Measurements from ENCODE around the gene NENF.
"Not testable (repeated sequence)": the region's sequence is repeated elsewhere in the genome, so short reads cannot be mapped to it uniquely, and the experiment has no call there.

The NENF gene

DNA sequence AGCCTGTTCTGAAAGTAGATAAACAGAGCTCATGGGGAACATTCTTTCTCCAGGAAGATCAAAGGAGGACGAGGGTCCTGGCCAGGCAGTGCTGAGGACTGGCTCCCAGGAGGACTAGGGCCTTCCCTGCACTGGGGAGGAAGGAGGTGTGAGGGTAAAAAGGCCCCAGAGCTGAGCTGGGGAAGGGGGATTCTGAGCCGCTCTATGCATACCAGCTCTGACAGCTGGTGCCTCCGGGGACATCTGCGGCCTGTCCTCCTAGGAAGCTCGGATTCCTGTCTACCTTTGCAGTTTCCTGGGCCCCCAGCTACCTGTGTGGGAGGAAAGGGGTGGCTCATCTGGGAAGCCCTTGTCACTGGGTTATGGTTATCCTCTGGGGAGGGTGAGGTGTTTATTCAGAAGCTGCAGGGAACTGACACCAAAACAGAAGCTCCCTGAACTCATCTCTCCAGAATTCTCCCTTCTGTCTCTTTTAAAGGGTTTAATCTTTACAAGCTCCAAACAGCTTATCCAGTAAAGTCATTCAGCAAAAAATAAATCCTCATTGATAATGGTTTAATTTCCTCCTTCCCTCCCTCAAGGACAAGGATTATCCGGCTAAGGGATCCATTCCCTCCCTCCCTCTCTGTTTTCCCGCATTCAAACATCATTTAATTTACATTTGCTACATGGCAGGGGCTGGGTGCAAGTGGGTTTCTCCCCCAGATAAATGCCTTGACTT, 31.0 kb downstream of the NENF start:
- Histone ChIP-seq H3K4me3 (ENCODE audit: low read length) (no peak overlapping the region), H3K36me3 (ENCODE audit: insufficient read depth, low read length) (no peaks in the 10 kb centered on the region), H3K27me3 (ENCODE audit: insufficient read depth, low read length) (no peaks in the 10 kb centered on the region), H3K9me3 (ENCODE audit: insufficient read depth, low read depth, low read length) (no peaks in the 10 kb centered on the region), H3K9ac (ENCODE audit: low read depth, low read length) (no peak overlapping the region; the same call in 1 of the 2 replicates), H3K27ac (ENCODE audit: low read depth, low read length) (no peak overlapping the region), H3K4me1 (ENCODE audit: insufficient read depth, low read length) (peaks cover 9% of the 10 kb centered on the region; the same call in 1 of the 2 replicates)
- WGBS: 55% methylated on average over 7 of the region's 7 CpGs

DNA sequence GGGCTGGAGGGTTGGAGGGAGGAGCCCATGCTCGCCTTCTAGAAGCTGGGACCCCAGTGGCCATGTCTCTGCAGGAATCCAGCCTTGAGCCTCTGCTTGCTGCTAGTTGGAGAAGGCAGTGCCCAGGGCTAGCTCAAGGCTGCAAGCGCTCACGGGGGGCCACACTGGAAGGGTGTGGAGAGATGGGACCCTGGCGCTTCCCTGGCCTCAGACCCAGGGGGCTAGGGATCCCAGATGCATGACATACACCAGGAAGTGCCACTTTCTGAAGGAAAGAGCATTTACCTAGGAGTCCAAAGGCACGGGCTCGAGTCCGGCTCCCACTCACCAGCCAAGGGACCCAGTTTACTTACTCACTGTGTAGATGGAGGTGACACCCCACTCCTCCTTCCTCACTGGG, 32.6 kb downstream of the NENF start:
- Histone ChIP-seq H3K4me1 (ENCODE audit: insufficient read depth, low read length) (peaks cover 9% of the 10 kb centered on the region; the same call in 1 of the 2 replicates), H3K27ac (ENCODE audit: low read depth, low read length) (no peak overlapping the region), H3K4me3 (ENCODE audit: low read length) (no peak overlapping the region), H3K9ac (ENCODE audit: low read depth, low read length) (no peak overlapping the region), H3K36me3 (ENCODE audit: insufficient read depth, low read length) (no peaks in the 10 kb centered on the region), H3K9me3 (ENCODE audit: insufficient read depth, low read depth, low read length) (no peaks in the 10 kb centered on the region), H3K27me3 (ENCODE audit: insufficient read depth, low read length) (no peaks in the 10 kb centered on the region)
- 90% methylated on average over 7 of the region's 7 CpGs for WGBS

DNA sequence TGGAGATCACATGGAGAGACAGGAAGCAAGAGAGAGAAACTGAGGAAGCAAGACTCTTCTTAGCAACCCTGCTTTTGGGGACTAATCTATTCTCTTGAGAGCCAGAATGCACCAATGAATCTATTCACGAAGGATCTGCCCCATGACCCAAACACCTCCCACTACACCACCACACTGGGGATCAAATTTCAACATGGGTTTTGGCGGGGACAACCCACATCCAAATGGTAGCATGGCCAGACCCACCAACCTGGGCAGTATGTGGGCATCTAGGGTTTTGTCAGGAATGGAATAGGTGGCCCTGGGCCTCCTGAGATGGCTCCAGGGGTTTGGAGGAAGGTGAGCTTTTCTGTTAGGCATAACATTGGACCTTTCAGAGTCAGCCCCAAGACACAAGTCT, 33.7 kb downstream of the NENF start:
- Histone ChIP-seq H3K9me3 (ENCODE audit: insufficient read depth, low read depth, low read length) (no peaks in the 10 kb centered on the region), H3K27me3 (ENCODE audit: insufficient read depth, low read length) (no peaks in the 10 kb centered on the region), H3K4me1 (ENCODE audit: insufficient read depth, low read length) (peaks cover 9% of the 10 kb centered on the region; the same call in 1 of the 2 replicates), H3K9ac (ENCODE audit: low read depth, low read length) (no peak overlapping the region), H3K36me3 (ENCODE audit: insufficient read depth, low read length) (no peaks in the 10 kb centered on the region), H3K27ac (ENCODE audit: low read depth, low read length) (no peak overlapping the region), H3K4me3 (ENCODE audit: low read length) (no peak overlapping the region)
- 80% methylated on average over 2 of the region's 2 CpGs for WGBS

DNA sequence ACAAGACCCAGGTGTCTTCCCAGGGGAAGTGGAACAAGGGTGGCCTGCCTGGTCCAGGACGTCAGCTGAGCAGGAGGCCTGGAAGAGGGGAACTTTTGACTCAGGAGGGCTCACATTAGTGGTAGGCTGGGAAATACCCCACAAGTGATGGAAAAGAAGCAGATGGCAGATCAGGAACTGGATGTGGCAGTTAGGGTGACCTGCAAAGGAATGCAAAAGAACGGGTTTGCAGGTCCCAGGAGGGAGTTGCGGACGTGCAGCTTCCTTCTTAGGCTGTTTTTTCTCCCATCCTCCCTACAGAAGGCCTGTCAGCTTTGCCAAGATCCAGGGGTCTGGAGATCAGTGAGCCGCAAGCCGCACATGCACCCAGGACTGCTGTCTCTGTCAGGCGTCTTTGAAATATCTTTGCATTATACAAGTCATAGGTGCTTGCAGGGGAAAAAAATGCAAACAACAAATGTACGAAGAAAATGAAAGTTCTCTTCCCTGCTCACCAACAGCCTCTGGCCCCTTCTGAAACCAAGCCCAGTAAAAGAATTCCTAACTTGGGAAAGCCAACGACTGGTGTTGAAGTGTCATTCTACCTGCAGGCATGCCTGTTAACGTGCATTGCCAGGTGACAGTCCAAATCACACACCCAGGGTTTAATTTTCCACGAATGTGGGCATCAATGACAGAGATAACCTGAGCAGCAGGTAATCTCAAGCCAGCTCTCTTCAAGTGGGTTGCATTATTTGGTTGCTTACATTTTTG, 34.4 kb downstream of the NENF start:
- Histone ChIP-seq H3K27me3 (ENCODE audit: insufficient read depth, low read length) (no peaks in the 10 kb centered on the region), H3K4me3 (ENCODE audit: low read length) (no peak overlapping the region), H3K4me1 (ENCODE audit: insufficient read depth, low read length) (peaks cover 9% of the 10 kb centered on the region; the same call in 1 of the 2 replicates), H3K36me3 (ENCODE audit: insufficient read depth, low read length) (no peaks in the 10 kb centered on the region), H3K27ac (ENCODE audit: low read depth, low read length) (no peak overlapping the region), H3K9ac (ENCODE audit: low read depth, low read length) (no peak overlapping the region), H3K9me3 (ENCODE audit: insufficient read depth, low read depth, low read length) (no peaks in the 10 kb centered on the region)
- WGBS: 88% methylated on average over 11 of the region's 11 CpGs

DNA sequence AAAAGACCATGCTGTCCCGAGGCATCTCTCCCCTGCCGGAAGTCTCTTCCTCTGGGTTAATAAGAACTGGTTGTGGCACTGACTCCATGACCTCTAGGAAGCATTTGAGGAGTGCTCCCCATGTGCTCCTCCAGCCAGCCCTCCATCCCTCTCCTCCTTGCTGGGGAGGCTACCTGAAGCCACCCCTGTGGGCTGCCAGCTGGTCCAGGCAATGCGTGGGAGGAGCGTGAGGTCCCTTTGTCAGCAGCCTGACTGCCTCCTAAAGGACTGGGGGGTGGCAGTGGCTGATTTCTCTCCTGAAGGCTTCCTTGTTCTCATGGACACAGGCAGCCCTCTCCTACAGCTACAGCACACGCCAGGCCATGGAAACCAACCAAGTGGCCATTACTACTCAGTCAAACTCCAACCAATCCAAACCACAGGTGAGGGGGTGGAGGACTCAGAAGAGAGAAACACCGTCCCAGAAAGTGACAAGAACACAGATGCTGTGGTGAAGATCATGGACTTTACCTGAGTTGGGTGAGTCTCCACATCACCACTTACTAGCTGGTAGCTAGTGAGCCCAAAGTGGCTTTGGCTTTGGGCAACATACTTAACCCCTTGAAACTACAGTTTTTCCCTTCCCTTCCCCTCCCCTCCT, 35.2 kb downstream of the NENF start:
- Histone ChIP-seq H3K9ac (ENCODE audit: low read depth, low read length) (no peak overlapping the region), H3K27me3 (ENCODE audit: insufficient read depth, low read length) (no peaks in the 10 kb centered on the region), H3K27ac (ENCODE audit: low read depth, low read length) (no peak overlapping the region), H3K4me1 (ENCODE audit: insufficient read depth, low read length) (peaks cover 9% of the 10 kb centered on the region; the same call in 1 of the 2 replicates), H3K4me3 (ENCODE audit: low read length) (no peak overlapping the region), H3K36me3 (ENCODE audit: insufficient read depth, low read length) (no peaks in the 10 kb centered on the region), H3K9me3 (ENCODE audit: insufficient read depth, low read depth, low read length) (no peaks in the 10 kb centered on the region)
- 89% methylated on average over 6 of the region's 6 CpGs for WGBS

DNA sequence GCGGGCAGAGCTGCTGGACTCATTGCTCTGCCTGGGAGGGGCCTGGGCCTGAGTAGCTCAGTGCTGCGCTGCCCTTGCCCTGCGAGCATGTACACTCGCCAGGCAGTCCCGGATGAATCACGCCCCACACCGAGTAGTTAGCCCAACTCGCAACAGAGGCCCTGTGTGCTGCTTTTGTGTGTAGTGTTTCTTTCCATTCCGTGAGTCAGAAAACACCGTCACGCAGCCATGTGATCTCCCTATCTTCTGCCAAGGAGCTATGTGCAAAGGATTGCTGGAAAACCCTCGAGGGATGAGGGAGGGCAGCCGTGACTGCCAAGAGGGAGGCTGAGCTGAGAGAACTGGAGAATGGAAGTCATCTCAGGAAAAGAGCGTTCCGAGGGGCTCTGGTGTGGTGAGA, 37.3 kb downstream of the NENF start:
- Histone ChIP-seq H3K36me3 (ENCODE audit: insufficient read depth, low read length) (no peaks in the 10 kb centered on the region), H3K4me3 (ENCODE audit: low read length) (no peak overlapping the region), H3K9me3 (ENCODE audit: insufficient read depth, low read depth, low read length) (no peaks in the 10 kb centered on the region), H3K9ac (ENCODE audit: low read depth, low read length) (no peak overlapping the region), H3K27ac (ENCODE audit: low read depth, low read length) (no peak overlapping the region), H3K27me3 (ENCODE audit: insufficient read depth, low read length) (no peaks in the 10 kb centered on the region), H3K4me1 (ENCODE audit: insufficient read depth, low read length) (no peaks in the 10 kb centered on the region)
- WGBS: 88% methylated on average over 15 of the region's 15 CpGs

DNA sequence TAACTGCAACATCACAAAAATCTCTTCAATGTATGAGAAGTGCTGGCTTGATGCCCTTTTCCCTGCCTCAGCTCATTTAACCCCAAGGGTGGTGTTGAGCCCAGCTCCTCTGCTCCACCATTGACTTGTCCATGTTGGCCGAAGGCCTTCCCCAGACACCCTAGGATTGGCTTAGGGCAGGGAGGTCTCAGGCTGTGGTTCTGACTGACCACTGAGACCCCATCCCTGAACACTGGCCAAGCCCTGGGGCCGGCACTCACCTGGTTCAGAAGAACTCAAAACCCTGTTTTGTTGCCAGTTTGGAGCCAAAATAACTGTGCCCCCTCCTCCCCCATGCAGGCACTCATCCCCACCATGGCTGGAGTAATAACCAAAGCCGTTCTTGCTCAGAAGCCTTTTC, 38.6 kb downstream of the NENF start:
- H3K27me3 ChIP-seq (ENCODE audit: insufficient read depth, low read length): no peaks in the 10 kb centered on the region
- H3K27ac ChIP-seq (ENCODE audit: low read depth, low read length): no peak overlapping the region
- whole genome bisulfite sequencing: 96% methylated on average over 3 of the region's 3 CpGs

DNA sequence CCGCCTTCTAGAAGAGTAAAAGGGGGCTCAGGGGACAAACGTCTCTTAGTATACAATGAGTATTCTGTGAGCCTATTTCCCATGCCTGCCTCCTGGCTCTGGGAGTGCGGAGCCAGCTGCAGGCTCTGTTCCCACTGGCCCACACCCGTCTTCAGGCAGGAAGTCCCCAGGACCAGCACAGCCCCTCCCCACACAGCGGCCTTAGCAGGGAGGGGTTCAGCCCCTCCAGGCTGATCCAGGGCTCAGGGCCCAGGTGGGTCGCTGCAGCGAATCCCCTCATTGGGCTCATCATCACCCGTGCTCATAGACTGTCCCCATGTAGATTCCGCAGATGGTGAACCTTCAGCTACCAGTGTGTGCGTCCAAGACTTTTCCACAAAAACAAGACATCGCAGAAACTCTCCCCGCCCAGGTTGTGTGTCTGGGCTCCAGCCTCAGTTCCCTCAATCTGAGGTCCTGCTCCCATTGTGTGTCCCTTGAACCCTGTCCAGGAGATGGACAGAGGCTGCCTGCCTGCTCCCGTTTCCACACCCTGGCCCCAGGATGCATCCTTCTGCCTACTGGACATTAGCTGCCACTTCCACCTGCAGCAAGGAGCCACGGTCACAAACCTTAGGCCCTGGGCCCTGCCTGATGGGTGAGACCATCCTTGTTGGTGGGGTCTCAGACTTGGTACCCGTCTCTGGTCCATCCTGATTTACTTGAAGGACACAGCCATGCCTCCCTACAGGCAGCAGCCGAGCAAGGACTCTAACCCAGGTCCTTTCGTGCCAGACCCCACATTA, 39.4 kb downstream of the NENF start:
- 91% methylated on average over 17 of the region's 17 CpGs for WGBS
- H3K36me3 ChIP-seq (ENCODE audit: insufficient read depth, low read length): no peaks in the 10 kb centered on the region
- H3K9me3 ChIP-seq (ENCODE audit: insufficient read depth, low read depth, low read length): no peaks in the 10 kb centered on the region
- H3K9ac ChIP-seq (ENCODE audit: low read depth, low read length): no peak overlapping the region
- no peaks in the 10 kb centered on the region for H3K4me1 ChIP-seq (ENCODE audit: insufficient read depth, low read length)
- no peaks in the 10 kb centered on the region for H3K27me3 ChIP-seq (ENCODE audit: insufficient read depth, low read length)
- no peak overlapping the region for H3K4me3 ChIP-seq (ENCODE audit: low read length)
- H3K27ac ChIP-seq (ENCODE audit: low read depth, low read length): no peak overlapping the region

More for the DNA sequence above, 38.6 kb downstream of the NENF start:
- no peak overlapping the region for H3K4me3 ChIP-seq (ENCODE audit: low read length)
- no peaks in the 10 kb centered on the region for H3K36me3 ChIP-seq (ENCODE audit: insufficient read depth, low read length)
- H3K9ac ChIP-seq (ENCODE audit: low read depth, low read length): no peak overlapping the region
- no peaks in the 10 kb centered on the region for H3K9me3 ChIP-seq (ENCODE audit: insufficient read depth, low read depth, low read length)
- H3K4me1 ChIP-seq (ENCODE audit: insufficient read depth, low read length): no peaks in the 10 kb centered on the region

DNA sequence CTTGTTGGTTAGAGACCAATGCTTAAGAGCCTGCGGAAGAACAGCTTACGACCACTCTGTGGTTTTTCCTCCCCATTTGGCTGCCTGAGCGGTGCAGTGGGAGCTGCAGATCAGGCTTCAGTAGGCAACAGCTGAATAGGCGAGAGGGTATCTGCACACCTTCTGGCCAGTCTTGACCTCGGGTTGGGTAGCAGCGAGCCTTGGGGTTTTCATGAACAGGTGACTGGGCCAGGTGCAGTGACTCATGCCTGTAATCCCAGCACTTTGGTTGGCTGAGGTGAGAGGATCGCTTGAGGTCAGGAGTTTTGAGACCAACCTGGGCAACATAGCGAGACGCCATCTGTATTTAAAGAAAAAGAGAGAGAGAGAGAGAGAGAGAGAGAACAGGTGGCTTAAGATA, 41.0 kb downstream of the NENF start:
- Histone ChIP-seq H3K4me1 (ENCODE audit: insufficient read depth, low read length) (no peaks in the 10 kb centered on the region), H3K27ac (ENCODE audit: low read depth, low read length) (no peak overlapping the region), H3K9ac (ENCODE audit: low read depth, low read length) (no peak overlapping the region), H3K36me3 (ENCODE audit: insufficient read depth, low read length) (no peaks in the 10 kb centered on the region), H3K9me3 (ENCODE audit: insufficient read depth, low read depth, low read length) (no peaks in the 10 kb centered on the region), H3K4me3 (ENCODE audit: low read length) (no peak overlapping the region), H3K27me3 (ENCODE audit: insufficient read depth, low read length) (no peaks in the 10 kb centered on the region)
- 95% methylated on average over 9 of the region's 9 CpGs for WGBS

DNA sequence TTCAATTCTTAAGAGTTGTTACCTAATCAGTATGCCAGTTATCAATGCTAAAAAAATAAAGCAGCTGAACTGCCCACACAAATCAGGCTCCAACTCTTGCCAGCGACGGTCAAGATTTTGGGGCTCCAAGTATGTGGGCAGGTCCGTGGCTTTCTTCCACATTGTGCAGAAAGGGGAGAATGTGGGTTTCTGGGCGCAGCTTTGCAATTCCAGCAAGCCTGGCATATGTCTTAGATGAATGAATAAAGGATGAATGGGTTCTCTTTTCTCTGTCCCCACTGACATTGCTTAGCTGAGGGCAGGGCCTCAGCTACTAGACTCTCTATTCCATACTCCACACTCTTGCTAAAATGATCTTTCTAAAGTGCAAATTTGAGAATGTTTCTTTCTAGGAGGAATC, 42.4 kb downstream of the NENF start:
- no peak overlapping the region for H3K4me3 ChIP-seq (ENCODE audit: low read length)
- H3K9ac ChIP-seq (ENCODE audit: low read depth, low read length): no peak overlapping the region
- 88% methylated on average over 4 of the region's 4 CpGs for WGBS
- peaks cover 10% of the 10 kb centered on the region for H3K4me1 ChIP-seq (ENCODE audit: insufficient read depth, low read length)
- H3K9me3 ChIP-seq (ENCODE audit: insufficient read depth, low read depth, low read length): no peaks in the 10 kb centered on the region
- H3K27me3 ChIP-seq (ENCODE audit: insufficient read depth, low read length): no peaks in the 10 kb centered on the region
- no peak overlapping the region for H3K27ac ChIP-seq (ENCODE audit: low read depth, low read length)
- no peaks in the 10 kb centered on the region for H3K36me3 ChIP-seq (ENCODE audit: insufficient read depth, low read length)

DNA sequence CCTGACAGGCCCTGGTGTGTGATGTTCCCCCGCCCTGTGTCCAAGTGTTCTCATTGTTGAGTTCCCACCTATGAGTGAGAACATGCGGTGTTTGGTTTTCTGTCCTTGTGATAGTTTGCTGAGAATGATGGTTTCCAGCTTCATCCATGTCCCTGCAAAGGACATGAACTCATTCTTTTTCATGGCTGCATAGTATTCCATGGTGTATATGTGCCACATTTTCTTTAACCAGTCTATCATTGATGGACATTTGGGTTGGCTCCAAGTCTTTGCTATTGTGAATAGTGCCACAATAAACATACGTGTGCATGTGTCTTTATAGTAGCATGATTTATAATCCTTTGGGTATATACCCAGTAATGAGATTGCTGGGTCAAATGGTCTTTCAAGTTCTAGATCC, 43.1 kb downstream of the NENF start:
- not testable (repeated sequence) for H3K27me3 ChIP-seq (ENCODE audit: insufficient read depth, low read length); H3K36me3 ChIP-seq (ENCODE audit: insufficient read depth, low read length); H3K4me3 ChIP-seq (ENCODE audit: low read length); H3K9ac ChIP-seq (ENCODE audit: low read depth, low read length); H3K27ac ChIP-seq (ENCODE audit: low read depth, low read length); H3K9me3 ChIP-seq (ENCODE audit: insufficient read depth, low read depth, low read length)
- peaks cover 13% of the 10 kb centered on the region for H3K4me1 ChIP-seq (ENCODE audit: insufficient read depth, low read length)
- WGBS: 100% methylated on average over 1 of the region's 3 CpGs

Data from HUES64 (cell line).